Purkinje cell (primary cell): ENCODE data around the gene FCAR. TPM values are rescaled to one million over a fixed set of nuclear protein-coding genes. Genes with fewer than 3 reads are reported as not detected.

ENCODE experiments used
- polyA plus RNA-seq: library from polyadenylated mRNA; unstranded; fragments of >200 nt; fragmentation: Nextera tagmentation; gene quantifications from 2 replicates; pipeline ENCODE4 v1.2.1, GENCODE V29; 2014

Gene FCAR
- polyA plus RNA-seq: not detected in 2 replicates

DNA sequence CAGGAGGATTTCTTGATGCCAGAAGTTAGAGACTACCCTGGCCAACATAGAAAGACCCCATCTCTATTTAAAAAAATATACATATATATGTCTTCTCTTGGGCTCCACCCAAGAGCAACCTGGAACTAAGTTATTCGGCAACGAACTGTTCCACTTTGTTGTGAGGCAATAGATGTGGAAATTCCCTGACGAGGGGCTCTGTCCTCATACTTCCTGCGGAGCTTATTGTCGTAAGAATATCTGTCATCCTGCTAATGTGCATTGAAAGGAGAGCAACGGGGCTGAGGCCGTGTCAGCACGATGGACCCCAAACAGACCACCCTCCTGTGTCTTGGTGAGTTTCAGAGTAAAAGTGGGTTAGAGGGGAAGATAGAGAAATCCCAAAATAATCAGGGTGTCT lies at the start of gene FCAR:
TSS of gene FCAR (plus strand) at position 246 of the 400 bp plus-strand sequence. CDS start at position 301, 55 bp downstream.

DNA sequence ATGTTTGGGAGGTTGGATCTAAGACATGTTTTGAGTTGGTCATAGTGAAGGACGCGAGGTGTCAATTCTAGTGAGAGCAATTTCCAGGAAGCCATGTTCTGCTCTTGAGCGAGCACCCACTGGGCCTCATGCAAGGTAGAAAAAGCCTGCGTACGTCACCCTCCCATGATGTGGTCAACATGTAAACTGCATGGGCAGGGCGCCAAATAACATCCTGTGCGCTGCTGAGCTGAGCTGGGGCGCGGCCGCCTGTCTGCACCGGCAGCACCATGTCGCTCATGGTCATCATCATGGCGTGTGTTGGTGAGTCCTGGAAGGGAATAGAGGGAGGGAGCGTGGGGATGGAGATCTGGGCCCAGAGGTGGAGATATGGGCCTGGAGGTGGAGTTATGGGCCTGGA lies 41.5 kb upstream of the FCAR start, which contains the start of gene KIR2DS4:
TSS of gene KIR2DS4 (plus strand) at position 181 of the 400 bp plus-strand sequence.

DNA sequence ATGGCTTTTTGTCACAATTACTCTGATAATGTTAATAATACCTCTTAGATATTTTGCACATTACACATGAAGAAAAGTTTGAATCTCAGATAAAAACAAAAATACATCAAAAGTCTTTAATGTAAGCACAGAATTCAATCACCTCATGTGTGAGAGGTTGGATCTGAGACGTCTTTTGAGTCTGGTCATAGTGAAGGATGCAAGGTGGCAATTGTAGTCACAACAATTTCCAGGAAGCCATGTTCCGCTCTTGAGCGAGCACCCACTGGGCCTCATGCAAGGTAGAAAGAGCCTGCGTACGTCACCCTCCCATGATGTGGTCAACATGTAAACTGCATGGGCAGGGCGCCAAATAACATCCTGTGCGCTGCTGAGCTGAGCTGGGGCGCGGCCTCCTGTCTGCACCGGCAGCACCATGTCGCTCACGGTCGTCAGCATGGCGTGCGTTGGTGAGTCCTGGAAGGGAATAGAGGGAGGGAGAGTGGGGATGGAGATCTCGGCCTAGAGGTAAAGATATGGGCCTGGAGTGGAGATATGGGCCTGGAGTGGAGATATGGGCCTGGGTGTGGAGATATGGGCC lies 23.9 kb upstream of the FCAR start, which contains the start of gene KIR3DL2:
TSS of gene KIR3DL2 (plus strand) at position 383 of the 580 bp plus-strand sequence. CDS start at position 416, 33 bp downstream.

DNA sequence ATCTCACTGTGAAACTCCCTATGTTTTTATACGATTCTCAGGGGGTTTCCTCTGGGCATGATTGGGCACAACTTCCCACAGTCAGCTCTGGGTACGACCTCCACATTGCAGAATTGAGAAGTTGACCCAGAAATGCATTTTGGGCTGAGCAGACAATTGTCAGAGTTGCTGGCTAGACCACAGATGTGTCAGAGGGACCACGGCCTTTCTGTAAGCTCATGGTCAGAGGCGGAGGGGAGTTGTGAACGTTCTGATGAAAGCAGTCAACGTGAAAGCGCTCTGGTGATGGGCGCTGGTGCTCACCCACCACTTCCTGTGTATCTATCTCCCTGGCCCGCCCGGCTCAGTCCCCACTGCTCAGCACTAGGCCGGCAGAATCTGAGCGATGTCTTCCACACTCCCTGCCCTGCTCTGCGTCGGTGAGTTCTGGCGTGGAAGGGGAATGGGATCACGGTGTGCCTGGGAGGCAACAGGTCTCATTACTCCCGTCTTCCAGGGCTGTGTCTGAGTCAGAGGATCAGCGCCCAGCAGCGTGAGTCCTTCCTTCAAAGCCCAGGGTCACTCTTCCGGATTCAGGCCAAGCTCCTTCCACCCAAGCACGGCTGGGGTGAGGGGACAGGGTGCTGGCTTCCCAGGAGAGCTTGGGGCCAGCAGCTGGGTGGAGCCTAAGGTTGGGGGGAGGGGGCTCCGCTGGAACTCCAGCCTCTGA lies 31.9 kb downstream of the FCAR start, which contains the start of gene NCR1:
TSS of gene NCR1 (plus strand) at position 346 of the 709 bp plus-strand sequence. CDS start at position 386, 40 bp downstream.

Other genes with a start within 250 kb of the FCAR start
- not detected in 2 replicates for gene LILRB1, start 243.8 kb upstream of the FCAR start, polyA plus RNA-seq
- not detected in 2 replicates for gene LILRB4, start 211.2 kb upstream of the FCAR start, polyA plus RNA-seq
- not detected in 2 replicates for gene KIR3DL3, start 149.8 kb upstream of the FCAR start, polyA plus RNA-seq
- not detected in 2 replicates for gene KIR2DL3, start 135.7 kb upstream of the FCAR start, polyA plus RNA-seq
- gene KIR2DL1, start 104.4 kb upstream of the FCAR start, polyA plus RNA-seq: not detected in 2 replicates
- gene KIR2DL4, start 70.6 kb upstream of the FCAR start, polyA plus RNA-seq: not detected in 2 replicates
- not detected in 2 replicates for gene KIR3DL1, start 57.8 kb upstream of the FCAR start, polyA plus RNA-seq
- gene KIR2DS4, start 41.6 kb upstream of the FCAR start, polyA plus RNA-seq: not detected in 2 replicates
- not detected in 2 replicates for gene KIR3DL2, start 23.8 kb upstream of the FCAR start, polyA plus RNA-seq
- gene NCR1, start 31.9 kb downstream of the FCAR start, polyA plus RNA-seq: not detected in 2 replicates
- gene NLRP7, start 73.3 kb downstream of the FCAR start, polyA plus RNA-seq: not detected in 2 replicates
- 0.27 TPM in 1 of 2 replicates, not detected in the other for gene NLRP2, start 92.1 kb downstream of the FCAR start, polyA plus RNA-seq
- 0.60 and 1.1 TPM in 2 replicates for gene GP6, start 164.0 kb downstream of the FCAR start, polyA plus RNA-seq
- 3.8 and 5.6 TPM in 2 replicates for gene RDH13, start 188.9 kb downstream of the FCAR start, polyA plus RNA-seq
- 3.7 TPM in 1 of 2 replicates, not detected in the other for gene EPS8L1, start 201.6 kb downstream of the FCAR start, polyA plus RNA-seq
- 7.8 and 8.1 TPM in 2 replicates for gene PPP1R12C, start 243.4 kb downstream of the FCAR start, polyA plus RNA-seq